GM13977 (cell line): ENCODE measurements around the gene STX8.
"Not testable (repeated sequence)": the region's sequence is repeated elsewhere in the genome, so short reads cannot be mapped to it uniquely, and the experiment has no call there.

Source experiments
- DNase-seq: peaks from one replicate; pipeline ENCODE4 v3.0.0; 2012; ENCODE audit warnings: low spot score
- CTCF ChIP-seq: IDR thresholded peaks from 2 replicates; pipeline ENCODE4 v1.5.1; 2012; ENCODE audit warnings: mild to moderate bottlenecking, control low read depth; ENCODE audit not compliant: insufficient read depth; ENCODE audit errors: extremely low read depth, missing control alignments
- in situ Hi-C: fragments of 300-500 bp; cut with MboI; formaldehyde crosslinking; loops from one replicate; pipeline ENCODE4 v1.12.0; 2022; ENCODE audit warnings: low sequenced_read_pairs, low pct_unique_long_range_greater_than_20kb, mixed read lengths, inconsistent platforms; ENCODE audit not compliant: unreplicated experiment

The STX8 gene

DNA sequence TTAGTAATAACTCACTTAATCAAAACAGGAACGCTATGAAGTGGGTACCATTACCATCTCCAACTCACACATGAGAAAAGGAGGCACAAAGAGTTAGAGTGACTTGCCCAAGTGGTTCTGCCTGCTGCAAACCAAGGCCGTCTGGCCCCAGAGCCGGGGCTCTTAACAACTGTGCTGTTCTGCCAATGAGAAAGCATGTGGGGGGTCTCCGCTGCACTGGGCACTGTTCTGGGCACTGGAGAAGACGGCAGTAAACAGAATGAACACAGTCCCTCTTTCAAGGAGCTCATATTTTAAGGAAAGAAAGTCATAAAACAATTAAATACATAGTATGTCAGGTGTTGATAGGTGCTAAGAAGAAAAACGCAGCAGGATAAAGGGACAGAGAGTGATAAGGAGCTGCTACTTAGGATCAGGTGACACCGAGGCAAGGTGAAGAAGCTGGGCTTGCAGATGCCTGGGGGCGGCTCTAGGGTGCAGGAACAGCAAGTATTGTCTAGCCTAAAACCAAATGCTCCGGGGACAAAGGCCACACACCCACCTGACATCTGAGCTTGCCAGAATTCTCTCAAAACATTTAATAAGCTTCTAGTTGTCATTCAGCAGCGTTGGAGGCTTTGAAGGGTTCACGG lies 6.5 kb downstream of the STX8 start:
- no peak for TF ChIP-seq CTCF
- DNase-seq = no peak
- in situ Hi-C loops = no loop called here

DNA sequence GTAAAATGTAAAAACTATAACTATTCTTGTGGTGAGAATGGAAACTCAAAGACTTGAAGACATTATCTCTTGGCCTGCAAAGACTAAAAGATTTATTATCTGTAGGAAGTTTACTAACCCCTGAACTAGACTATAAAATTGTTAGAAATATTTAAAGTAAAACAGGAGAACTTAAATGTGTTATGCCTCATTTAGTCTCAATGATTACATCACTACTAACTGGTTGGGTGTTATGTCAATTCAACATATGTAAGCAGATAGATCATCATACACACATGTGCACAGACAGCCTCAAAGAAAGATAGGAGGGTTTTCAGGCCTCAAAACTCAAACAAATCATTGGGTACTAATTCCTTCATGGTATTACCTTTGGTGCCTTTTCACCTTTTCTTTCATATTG lies 7.6 kb downstream of the STX8 start:
- no peak for DNase-seq
- in situ Hi-C loops = no loop called here
- TF ChIP-seq CTCF = no peak

GRCh38 chr17:9566739-9567138 lies 8.9 kb downstream of the STX8 start:
- in situ Hi-C loops, DNase-seq: not testable (repeated sequence)

DNA sequence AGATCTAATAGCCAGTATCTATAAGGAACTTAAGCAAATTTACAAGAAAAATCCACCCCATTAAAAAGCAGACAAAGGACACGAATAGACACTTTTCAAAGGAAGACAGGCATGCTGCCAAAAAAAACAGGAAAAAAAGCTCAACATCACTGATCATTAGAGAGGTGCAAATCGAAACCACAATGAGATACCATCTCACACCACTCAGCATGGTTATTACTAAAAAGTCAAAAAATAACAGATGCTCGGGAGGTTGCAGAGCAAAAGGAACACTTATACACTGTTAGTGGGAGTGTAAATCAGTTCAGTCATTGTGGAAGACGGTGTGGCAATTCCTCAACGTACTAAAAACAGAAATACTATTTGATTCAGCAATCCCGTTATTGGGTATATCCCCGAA lies 9.6 kb downstream of the STX8 start:
- DNase-seq = no peak
- in situ Hi-C loops = no loop called here
- TF ChIP-seq CTCF = no peak

GRCh38 chr17:9564104-9564503 lies 11.5 kb downstream of the STX8 start:
- no peak for TF ChIP-seq CTCF
- no peak for DNase-seq
- in situ Hi-C loops = no loop called here

DNA sequence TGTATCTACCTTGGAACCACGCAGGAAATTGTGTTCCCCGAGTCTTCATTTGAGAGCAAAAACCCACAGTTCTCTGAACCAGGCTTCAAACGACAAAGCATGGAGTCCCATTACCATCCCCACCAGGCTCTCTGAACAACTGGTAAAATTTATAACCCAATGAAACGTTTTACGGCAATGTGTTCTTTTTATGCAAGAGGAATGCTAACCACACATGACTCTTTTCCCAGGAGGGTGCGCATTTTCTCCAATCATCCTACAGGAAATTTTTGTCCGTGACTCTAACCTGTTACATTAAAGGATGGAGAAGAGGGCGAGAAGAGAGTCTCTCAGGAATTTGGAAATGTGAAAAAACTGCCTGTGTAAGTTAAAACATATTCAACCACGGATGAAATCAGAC lies 17.8 kb downstream of the STX8 start:
- DNase-seq = no peak
- TF ChIP-seq CTCF = no peak
- in situ Hi-C loops = no loop called here

DNA sequence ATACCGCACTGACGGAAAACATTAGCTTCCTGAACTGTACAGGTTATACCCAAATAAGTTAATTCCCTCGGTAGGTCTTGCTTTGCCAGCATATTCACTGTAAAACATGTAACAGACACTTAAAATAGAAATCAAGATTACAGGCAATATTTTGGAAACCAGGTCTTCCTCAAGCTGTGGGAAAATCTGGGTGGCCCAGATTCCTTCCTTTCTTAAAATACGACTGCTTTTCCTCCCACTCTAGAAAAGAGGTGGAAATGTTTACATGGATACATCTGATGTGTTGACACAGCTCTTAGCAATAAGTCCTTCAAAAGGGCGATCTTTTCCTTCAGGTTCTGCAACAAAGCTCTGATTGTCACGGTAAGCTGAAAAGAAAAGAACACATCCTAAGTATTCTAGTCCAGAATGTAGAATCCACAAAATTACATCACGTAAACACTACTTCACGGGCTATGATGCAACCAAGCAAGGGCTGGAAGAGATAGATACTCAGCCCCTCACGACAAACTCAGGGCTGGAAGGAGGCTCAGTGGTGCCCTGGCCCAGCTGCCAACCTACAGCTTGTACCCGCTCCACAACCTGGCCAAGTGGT lies 18.4 kb downstream of the STX8 start:
- TF ChIP-seq CTCF = no peak
- no peak for DNase-seq
- in situ Hi-C loops = no loop called here
